ENCODE measurements around the gene MINDY4.
A peak's percentile ranks its signal among the peaks of the same experiment; 100 is the strongest.

The MINDY4 gene

GRCh38 chr7:30771174-30771879 lies at the start of gene MINDY4:
TSS of gene MINDY4 (plus strand) at chr7:30771417. CDS start at chr7:30771494, 77 bp downstream.
- DNase-seq = peak; percentile 80

- DNase-seq = no peak
Observed at GRCh38 chr7:30722187-30722586, 49.0 kb upstream of the MINDY4 start.

- no peak for DNase-seq
Observed at GRCh38 chr7:30722671-30723070, 48.5 kb upstream of the MINDY4 start.

GRCh38 chr7:30723776-30724175 lies 47.4 kb upstream of the MINDY4 start:
- DNase-seq = no peak

GRCh38 chr7:30726296-30727006 lies 44.8 kb upstream of the MINDY4 start:
- DNase-seq = no peak

- peak; percentile 30 for DNase-seq
Observed at GRCh38 chr7:30727061-30727945, 43.9 kb upstream of the MINDY4 start.

- no peak for DNase-seq
Observed at GRCh38 chr7:30728591-30729100, 42.6 kb upstream of the MINDY4 start.

- no peak for DNase-seq
Observed at GRCh38 chr7:30729642-30730041, 41.6 kb upstream of the MINDY4 start.

- no peak for DNase-seq
Observed at GRCh38 chr7:30730097-30730496, 41.1 kb upstream of the MINDY4 start.

- no peak for DNase-seq
Observed at GRCh38 chr7:30730996-30731395, 40.2 kb upstream of the MINDY4 start.

- DNase-seq = no peak
Observed at GRCh38 chr7:30731581-30731980, 39.6 kb upstream of the MINDY4 start.

GRCh38 chr7:30732606-30733005 lies 38.6 kb upstream of the MINDY4 start:
- DNase-seq = no peak

GRCh38 chr7:30733216-30733615 lies 38.0 kb upstream of the MINDY4 start:
- DNase-seq = no peak

- no peak for DNase-seq
Observed at GRCh38 chr7:30733691-30734090, 37.5 kb upstream of the MINDY4 start.

GRCh38 chr7:30734497-30734896 lies 36.7 kb upstream of the MINDY4 start:
- DNase-seq = no peak

GRCh38 chr7:30735631-30736030 lies 35.6 kb upstream of the MINDY4 start:
- DNase-seq = no peak

GRCh38 chr7:30736291-30736690 lies 34.9 kb upstream of the MINDY4 start:
- no peak for DNase-seq

- DNase-seq = no peak
Observed at GRCh38 chr7:30738026-30738915, 32.9 kb upstream of the MINDY4 start.

GRCh38 chr7:30739691-30740090 lies 31.5 kb upstream of the MINDY4 start:
- DNase-seq = no peak

- DNase-seq = peak; percentile 71
Observed at GRCh38 chr7:30740417-30741181, 30.6 kb upstream of the MINDY4 start.

- DNase-seq = no peak
Observed at GRCh38 chr7:30741289-30741688, 29.9 kb upstream of the MINDY4 start.
